Measurements from ENCODE around the gene NHP2. TPM values are rescaled to one million over a fixed set of nuclear protein-coding genes. Genes with fewer than 3 reads are reported as not detected.

NHP2 gene
- total RNA-seq, 3 donors from 2014 or later (not counting 1 experiment from before 2014, with no cell fraction given): 39.2 to 43.5 (median 40.2) TPM

- peaks cover 6% of the 10 kb centered on the region for H3K36me3 Mint-ChIP-seq
- Histone ChIP-seq H3K4me3 (ENCODE audit: low read length) (peak overlapping the region; percentile 54), H3K27me3 (ENCODE audit: control insufficient read depth, insufficient read depth, low read length) (no peaks in the 10 kb centered on the region), H3K4me1 (ENCODE audit: control insufficient read depth, insufficient read depth, low read length) (peaks cover 20% of the 10 kb centered on the region), H3K36me3 (ENCODE audit: control insufficient read depth, insufficient read depth, low read length) (peaks cover 37% of the 10 kb centered on the region), H3K27ac (ENCODE audit: low read length) (no peak overlapping the region), H3K9me3 (ENCODE audit: control insufficient read depth, insufficient read depth, low read length) (no peaks in the 10 kb centered on the region)
- intact Hi-C loops (cut with micrococcal nuclease): loop anchor here (2.0 kb wide), 1 partner anchor 38 kb away; no protein-coding TSS in a partner anchor
- peaks cover 19 to 23% of the 10 kb centered on the region in 2 donors for H3K4me1 Mint-ChIP-seq
- H3K4me3 Mint-ChIP-seq: peak overlapping the region; percentile 98
- no peaks in the 10 kb centered on the region for H3K9me3 Mint-ChIP-seq
- DNase-seq: no peak
- H3K27ac Mint-ChIP-seq: peak overlapping the region; percentile 89 to 93
- no peak for ATAC-seq
- WGBS (ENCODE audit: insufficient coverage): 58% methylated on average over 30 of the region's 31 CpGs
- H3K27me3 Mint-ChIP-seq (ENCODE audit: low read depth in 2 of 2): no peaks in the 10 kb centered on the region
- TF ChIP-seq, protein P1, sequence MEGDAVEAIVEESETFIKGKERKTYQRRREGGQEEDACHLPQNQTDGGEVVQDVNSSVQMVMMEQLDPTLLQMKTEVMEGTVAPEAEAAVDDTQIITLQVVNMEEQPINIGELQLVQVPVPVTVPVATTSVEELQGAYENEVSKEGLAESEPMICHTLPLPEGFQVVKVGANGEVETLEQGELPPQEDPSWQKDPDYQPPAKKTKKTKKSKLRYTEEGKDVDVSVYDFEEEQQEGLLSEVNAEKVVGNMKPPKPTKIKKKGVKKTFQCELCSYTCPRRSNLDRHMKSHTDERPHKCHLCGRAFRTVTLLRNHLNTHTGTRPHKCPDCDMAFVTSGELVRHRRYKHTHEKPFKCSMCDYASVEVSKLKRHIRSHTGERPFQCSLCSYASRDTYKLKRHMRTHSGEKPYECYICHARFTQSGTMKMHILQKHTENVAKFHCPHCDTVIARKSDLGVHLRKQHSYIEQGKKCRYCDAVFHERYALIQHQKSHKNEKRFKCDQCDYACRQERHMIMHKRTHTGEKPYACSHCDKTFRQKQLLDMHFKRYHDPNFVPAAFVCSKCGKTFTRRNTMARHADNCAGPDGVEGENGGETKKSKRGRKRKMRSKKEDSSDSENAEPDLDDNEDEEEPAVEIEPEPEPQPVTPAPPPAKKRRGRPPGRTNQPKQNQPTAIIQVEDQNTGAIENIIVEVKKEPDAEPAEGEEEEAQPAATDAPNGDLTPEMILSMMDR (IDR thresholded peaks at IDR 0.05): no peak
Observed at GRCh38 chr5:178152491-178153444, 917 bp downstream of the NHP2 start.

GRCh38 chr5:178150977-178151734 is 2.5 kb downstream of the NHP2 start:
- intact Hi-C loops (cut with micrococcal nuclease): no loop called here
- Histone ChIP-seq H3K27me3 (ENCODE audit: control insufficient read depth, insufficient read depth, low read length) (no peaks in the 10 kb centered on the region), H3K4me1 (ENCODE audit: control insufficient read depth, insufficient read depth, low read length) (peaks cover 20% of the 10 kb centered on the region), H3K4me3 (ENCODE audit: low read length) (no peak overlapping the region), H3K27ac (ENCODE audit: low read length) (no peak overlapping the region), H3K9me3 (ENCODE audit: control insufficient read depth, insufficient read depth, low read length) (no peaks in the 10 kb centered on the region), H3K36me3 (ENCODE audit: control insufficient read depth, insufficient read depth, low read length) (peaks cover 49% of the 10 kb centered on the region)
- 95% methylated on average over 11 of the region's 11 CpGs for whole genome bisulfite sequencing (ENCODE audit: insufficient coverage)
- TF ChIP-seq, protein P1 (IDR thresholded peaks at IDR 0.05): no peak
- Mint-ChIP-seq H3K4me3 (peak overlapping the region; percentile 56), H3K4me1 (peaks cover 19 to 23% of the 10 kb centered on the region in 2 donors), H3K27ac (peak overlapping the region in 1 of 2 donors; percentile 63), H3K36me3 (peaks cover 6% of the 10 kb centered on the region), H3K9me3 (no peaks in the 10 kb centered on the region), H3K27me3 (ENCODE audit: low read depth in 2 of 2) (no peaks in the 10 kb centered on the region)
- ATAC-seq (no peak), DNase-seq (no peak)

DNA sequence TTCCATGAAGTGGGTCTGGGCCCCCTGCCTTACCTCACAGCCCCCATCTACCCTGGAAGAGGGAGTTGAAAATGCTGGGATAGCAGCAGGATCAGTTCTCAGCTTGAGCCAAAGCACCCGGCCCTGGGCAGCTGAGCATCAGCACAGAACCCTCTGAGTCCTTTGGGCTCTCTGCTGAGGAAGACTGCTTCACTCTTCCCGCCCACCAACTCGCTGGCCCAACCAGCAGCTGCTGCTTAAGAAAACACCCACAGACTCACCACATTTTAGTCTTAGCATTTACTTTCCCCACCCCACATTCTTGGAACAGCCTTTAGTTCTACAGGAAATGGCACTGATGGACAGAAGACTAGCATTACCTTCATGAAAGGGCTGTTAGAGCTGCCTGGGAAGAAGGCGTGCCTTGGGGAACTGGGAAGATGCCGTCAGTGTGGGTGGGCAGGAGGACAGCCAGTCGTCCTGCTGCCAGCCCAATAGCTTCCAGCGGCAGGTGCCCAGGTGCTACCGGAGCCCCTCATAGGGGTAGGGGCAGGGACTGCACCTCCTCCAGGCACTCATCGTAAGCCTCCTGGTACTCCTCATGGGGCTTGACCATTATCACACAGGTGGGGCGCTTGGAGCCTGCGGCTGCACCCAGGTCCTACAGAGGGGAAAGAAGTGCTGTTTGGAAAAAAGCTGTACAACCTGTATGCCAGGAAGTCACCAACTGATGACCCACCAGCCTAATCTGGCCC is 4.3 kb downstream of the NHP2 start:
- peaks cover 16 to 23% of the 10 kb centered on the region in 2 donors for H3K4me1 Mint-ChIP-seq
- TF ChIP-seq, protein P1 (IDR thresholded peaks at IDR 0.05): no peak
- no peaks in the 10 kb centered on the region for H3K27me3 Mint-ChIP-seq (ENCODE audit: low read depth in 2 of 2)
- H3K9me3 Mint-ChIP-seq: no peaks in the 10 kb centered on the region
- Histone ChIP-seq H3K27ac (ENCODE audit: low read length) (no peak overlapping the region), H3K9me3 (ENCODE audit: control insufficient read depth, insufficient read depth, low read length) (no peaks in the 10 kb centered on the region), H3K36me3 (ENCODE audit: control insufficient read depth, insufficient read depth, low read length) (peaks cover 49% of the 10 kb centered on the region), H3K4me1 (ENCODE audit: control insufficient read depth, insufficient read depth, low read length) (peaks cover 19% of the 10 kb centered on the region), H3K27me3 (ENCODE audit: control insufficient read depth, insufficient read depth, low read length) (no peaks in the 10 kb centered on the region), H3K4me3 (ENCODE audit: low read length) (no peak overlapping the region)
- H3K27ac Mint-ChIP-seq: no peak overlapping the region
- H3K36me3 Mint-ChIP-seq: peaks cover 6% of the 10 kb centered on the region
- intact Hi-C loops (cut with micrococcal nuclease): no loop called here
- ATAC-seq (no peak), DNase-seq (no peak)
- no peak overlapping the region for H3K4me3 Mint-ChIP-seq
- WGBS (ENCODE audit: insufficient coverage): 89% methylated on average over 11 of the region's 11 CpGs
